ENCODE results near the gene ZBTB18.
"Not testable (repeated sequence)": the region's sequence is repeated elsewhere in the genome, so short reads cannot be mapped to it uniquely, and the experiment has no call there.

The ZBTB18 gene

DNA sequence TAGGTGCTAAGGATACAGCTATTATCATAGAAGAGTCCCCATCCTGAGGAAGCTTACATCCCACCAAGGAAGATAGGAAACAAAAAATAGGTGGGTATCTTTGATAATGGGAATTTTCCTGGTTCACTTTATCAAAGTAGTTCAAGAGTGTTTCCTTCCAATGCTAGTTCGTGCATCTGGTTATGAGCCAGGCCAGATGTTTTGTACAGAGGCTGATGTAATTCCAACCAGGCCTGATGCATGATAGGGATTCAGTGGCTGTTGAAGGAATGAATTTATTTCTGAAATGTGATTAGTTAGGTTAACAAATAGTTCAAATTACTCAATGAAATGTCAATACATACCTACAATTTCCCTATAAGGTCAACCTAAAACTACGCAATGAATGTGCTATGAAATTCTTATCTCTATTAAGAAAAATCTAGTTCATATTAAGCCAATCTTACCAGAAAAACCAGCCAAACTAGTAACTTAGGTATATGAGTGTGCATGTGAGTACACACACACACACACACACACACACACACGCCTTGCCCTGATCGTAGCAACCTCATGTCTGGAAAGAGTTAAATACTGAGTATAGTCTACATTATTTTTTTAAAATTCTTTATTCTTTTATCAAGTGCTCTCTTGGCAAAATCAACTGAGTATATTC, 9.5 kb upstream of the ZBTB18 start:
- Histone ChIP-seq H3K27ac (no peak overlapping the region), H3K4me3 (no peak overlapping the region)
- TF ChIP-seq, protein P1, sequence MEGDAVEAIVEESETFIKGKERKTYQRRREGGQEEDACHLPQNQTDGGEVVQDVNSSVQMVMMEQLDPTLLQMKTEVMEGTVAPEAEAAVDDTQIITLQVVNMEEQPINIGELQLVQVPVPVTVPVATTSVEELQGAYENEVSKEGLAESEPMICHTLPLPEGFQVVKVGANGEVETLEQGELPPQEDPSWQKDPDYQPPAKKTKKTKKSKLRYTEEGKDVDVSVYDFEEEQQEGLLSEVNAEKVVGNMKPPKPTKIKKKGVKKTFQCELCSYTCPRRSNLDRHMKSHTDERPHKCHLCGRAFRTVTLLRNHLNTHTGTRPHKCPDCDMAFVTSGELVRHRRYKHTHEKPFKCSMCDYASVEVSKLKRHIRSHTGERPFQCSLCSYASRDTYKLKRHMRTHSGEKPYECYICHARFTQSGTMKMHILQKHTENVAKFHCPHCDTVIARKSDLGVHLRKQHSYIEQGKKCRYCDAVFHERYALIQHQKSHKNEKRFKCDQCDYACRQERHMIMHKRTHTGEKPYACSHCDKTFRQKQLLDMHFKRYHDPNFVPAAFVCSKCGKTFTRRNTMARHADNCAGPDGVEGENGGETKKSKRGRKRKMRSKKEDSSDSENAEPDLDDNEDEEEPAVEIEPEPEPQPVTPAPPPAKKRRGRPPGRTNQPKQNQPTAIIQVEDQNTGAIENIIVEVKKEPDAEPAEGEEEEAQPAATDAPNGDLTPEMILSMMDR (IDR thresholded peaks at IDR 0.05): no peak
- DNase-seq (ENCODE audit: low spot score): no peak

DNA sequence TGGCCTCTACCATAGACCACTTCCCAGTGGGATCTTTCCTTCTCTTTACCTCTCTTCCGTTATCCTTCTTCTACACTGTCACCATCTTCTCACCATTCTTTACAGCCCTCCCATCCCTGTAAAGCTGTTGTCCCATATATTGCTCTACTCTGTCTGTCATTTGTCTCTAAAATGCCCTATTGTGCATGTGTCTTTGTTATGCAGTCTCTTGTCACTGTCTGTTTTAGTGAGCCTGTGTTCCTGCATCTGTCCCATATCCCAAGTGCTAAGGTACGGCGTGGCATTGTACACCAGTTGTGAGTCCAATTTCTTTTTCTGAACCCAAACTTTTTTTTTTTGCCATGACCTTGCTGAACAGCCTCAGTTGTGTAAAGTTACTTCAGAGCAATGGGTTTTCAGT, 8.8 kb upstream of the ZBTB18 start:
- no peak for DNase-seq (ENCODE audit: low spot score)
- Histone ChIP-seq H3K27ac (no peak overlapping the region), H3K4me3 (no peak overlapping the region)
- TF ChIP-seq, protein P1 (IDR thresholded peaks at IDR 0.05): no peak

DNA sequence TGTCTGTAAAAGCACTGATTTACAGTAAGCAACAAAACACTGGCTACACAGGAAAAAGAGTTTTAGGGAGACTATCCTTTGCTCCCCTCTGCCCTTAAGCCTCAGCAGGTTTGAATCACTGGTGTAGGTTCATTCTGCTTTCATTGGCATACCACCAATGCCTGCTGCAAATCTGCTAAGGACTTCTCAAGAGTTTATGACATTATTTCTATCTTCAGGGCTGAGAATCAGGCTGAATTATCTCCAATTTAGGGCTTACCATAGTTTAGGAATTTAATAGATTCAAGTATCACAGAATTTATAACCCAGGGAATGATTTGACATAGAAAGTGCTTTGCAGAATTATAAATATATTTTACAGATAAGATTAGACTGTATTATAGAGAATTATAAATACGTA, 6.7 kb upstream of the ZBTB18 start:
- DNase-seq (ENCODE audit: low spot score): no peak
- H3K4me3 ChIP-seq: no peak overlapping the region
- TF ChIP-seq, protein P1 (IDR thresholded peaks at IDR 0.05): no peak
- no peak overlapping the region for H3K27ac ChIP-seq

DNA sequence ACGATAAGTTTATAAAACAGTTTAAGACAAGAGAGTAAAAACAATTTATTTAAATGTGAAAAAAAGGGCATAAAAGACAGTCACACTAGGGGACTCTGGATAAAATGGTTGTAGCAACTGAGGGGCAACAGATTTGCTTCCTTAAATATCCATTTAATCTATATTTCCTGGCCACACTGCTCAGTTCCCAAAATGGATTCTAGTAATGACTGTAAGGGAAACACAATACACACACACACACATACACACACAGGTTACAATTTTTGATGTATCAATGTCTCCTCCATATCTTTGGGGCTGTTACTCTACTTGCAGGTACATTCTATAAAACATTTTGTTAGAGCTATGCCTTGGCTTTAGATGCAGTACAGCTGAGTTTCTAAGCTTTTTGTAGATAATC, 4.8 kb upstream of the ZBTB18 start:
- not testable (repeated sequence) for DNase-seq (ENCODE audit: low spot score); H3K27ac ChIP-seq; H3K4me3 ChIP-seq

DNA sequence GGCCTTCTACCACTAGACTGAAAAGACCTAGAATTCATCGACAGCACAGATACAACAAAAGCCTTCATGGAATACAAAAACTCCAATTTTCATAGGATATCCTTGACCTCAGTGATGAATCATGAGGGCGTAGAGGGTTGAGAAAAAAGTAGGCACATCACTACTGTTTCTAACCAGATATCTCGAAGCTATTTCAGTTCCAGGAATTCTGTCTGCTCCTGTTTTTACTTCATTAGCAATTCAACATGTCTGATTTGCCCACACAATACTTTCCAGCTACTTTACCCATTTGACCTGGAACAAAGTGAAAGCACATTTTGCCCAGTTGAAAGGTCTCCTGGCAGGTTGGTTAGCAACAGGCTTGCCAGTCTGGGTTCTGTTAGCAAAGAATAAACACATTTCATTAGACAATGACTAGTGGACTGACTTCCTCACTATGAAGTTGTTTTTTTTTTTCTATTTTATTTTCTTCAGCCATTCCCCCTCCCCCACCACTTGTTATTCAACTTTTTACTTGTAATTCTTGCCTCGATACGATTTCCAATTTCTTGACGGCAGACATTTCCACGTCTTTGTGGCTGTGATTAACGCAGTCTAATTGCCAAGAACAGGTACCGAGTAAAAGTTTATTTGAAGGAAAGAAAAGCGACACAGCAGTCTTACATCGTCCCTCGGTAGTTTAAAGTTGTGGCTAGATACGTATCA, 4.0 kb upstream of the ZBTB18 start:
- no peak for DNase-seq (ENCODE audit: low spot score)
- TF ChIP-seq, protein P1 (IDR thresholded peaks at IDR 0.05): no peak
- Histone ChIP-seq H3K4me3 (peak overlapping the region; percentile 90), H3K27ac (peak overlapping the region; percentile 98 to 100)

DNA sequence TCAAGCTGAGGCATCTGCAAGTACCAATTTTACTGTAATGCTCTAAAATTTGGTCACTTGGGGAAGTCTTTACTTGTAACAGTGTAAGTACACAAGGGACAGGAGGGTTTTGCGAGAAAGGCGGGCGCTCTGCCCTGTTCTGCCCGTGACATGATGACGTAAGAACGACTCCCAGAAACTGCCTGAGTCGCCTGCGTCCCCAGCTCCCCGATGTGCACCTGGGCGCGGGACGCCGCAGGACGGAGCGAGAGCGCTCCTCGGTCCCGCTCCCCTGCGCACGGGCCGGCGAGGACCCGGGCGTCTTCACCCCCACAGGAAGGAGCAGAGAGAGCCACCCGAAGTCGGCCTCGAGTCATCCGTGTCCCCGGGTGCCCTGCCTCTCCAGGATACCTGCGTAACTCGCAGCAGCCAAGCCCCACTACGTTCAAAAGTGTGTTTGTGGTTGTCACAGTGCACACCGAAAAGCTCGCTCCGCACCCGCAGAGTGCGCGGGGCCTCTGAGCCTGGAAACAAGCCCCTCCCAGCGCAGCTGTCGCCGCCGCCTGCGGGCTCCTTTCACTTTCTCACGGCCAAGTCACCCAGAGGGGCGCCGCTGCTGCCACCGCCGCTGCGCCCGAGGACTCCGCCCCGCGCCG, 3.3 kb upstream of the ZBTB18 start:
- H3K27ac ChIP-seq: peak overlapping the region; percentile 98 to 100
- no peak for DNase-seq (ENCODE audit: low spot score)
- peak overlapping the region; percentile 90 for H3K4me3 ChIP-seq
- TF ChIP-seq, protein P1 (IDR thresholded peaks at IDR 0.05): no peak

DNA sequence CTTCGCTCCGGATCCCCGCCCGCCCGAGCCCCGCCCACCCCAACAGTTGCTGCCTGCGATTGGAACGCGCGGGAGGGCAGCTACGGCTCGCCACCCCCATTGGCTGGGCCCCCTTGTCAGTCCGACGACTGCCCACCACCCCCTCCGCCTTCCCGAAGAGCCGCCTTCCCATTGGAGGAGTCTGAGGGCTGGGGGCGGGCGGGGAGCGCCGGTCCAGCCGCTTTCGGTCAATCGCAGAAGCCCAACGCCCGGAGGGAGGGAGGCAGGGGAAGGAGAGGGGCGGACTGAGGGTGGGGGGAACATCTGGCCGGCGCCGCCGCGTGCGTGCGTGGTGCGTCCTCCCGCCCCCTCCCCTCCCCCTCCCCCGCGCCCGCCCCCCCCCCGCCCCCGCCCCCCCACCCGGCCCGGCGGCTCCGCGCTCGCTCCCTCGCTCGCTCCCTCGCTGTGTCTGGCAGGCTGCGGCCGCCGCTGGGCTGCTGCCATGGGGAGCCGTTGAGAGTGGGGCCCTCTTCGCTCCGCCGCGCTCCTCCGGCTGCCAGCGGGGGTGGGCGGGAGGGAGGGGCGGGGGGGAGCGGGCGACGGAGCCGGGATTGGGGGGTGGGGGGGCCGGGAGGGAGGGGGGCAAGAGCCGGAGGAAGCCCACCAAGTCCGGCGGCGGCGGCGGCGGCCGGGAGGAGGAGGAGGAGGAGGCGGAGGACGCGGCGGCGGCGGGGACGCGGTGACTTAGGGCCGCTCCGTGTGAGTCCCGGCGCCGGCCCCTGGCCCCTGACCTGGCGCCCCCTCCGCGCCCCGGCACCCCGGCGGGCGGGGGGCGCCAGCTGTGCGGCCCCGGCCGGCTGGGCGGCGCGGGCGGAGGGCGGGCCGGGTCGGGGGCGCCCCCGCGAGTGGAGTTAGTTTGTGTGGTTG, 2.6 kb upstream of the ZBTB18 start:
- H3K27ac ChIP-seq: peak overlapping the region; percentile 98 to 100
- DNase-seq (ENCODE audit: low spot score): peak; percentile 100
- TF ChIP-seq, protein P1 (IDR thresholded peaks at IDR 0.05): no peak
- H3K4me3 ChIP-seq: peak overlapping the region; percentile 90

All from coronary artery (tissue), 2 donors.